DOHH2 (cell line): ENCODE data around the gene TXNL1.

Experiments
- H3F3A ChIP-seq: fragments of 200-600 bp; sonication (generic), shearing (Covaris generic); 2 replicates; pipeline ENCODE4 v1.6.0; 2016; ENCODE audit warnings: antibody characterized with exemption, mild to moderate bottlenecking; ENCODE audit not compliant: control insufficient read depth, insufficient read depth
- H3K27ac ChIP-seq: fragments of 200-600 bp; sonication (generic); 2 replicates; pipeline ENCODE4 v1.5.1; 2014; ENCODE audit warnings: low read depth, mild to moderate bottlenecking, low read length, moderate library complexity
- H3K27me3 ChIP-seq: fragments of 200-600 bp; sonication (generic); 2 replicates; pipeline ENCODE4 v1.6.1; 2014; ENCODE audit warnings: mild to moderate bottlenecking, low read length, mixed read lengths; ENCODE audit not compliant: control insufficient read depth
- H3K36me3 ChIP-seq: fragments of 200-600 bp; sonication (generic); 2 replicates; pipeline ENCODE4 v1.6.1; 2014; ENCODE audit warnings: mild to moderate bottlenecking, low read length, moderate library complexity, mixed read lengths; ENCODE audit not compliant: control insufficient read depth
- H3K4me1 ChIP-seq: fragments of 200-600 bp; sonication (generic); 2 replicates; pipeline ENCODE4 v1.6.1; 2014; ENCODE audit warnings: mild to moderate bottlenecking, low read length, mixed read lengths; ENCODE audit not compliant: control insufficient read depth
- H3K4me2 ChIP-seq: fragments of 200-600 bp; sonication (generic); 2 replicates; pipeline ENCODE4 v1.6.0; 2014; ENCODE audit warnings: mild to moderate bottlenecking, low read length, moderate library complexity
- H3K4me3 ChIP-seq: fragments of 200-600 bp; sonication (generic); 2 replicates; pipeline ENCODE4 v1.5.1; 2014; ENCODE audit warnings: mild to moderate bottlenecking, low read length, mixed read lengths
- H3K79me2 ChIP-seq: fragments of 200-600 bp; sonication (generic); 2 replicates; pipeline ENCODE4 v1.6.1; 2014; ENCODE audit warnings: mild to moderate bottlenecking, low read length, mixed read lengths; ENCODE audit not compliant: control insufficient read depth
- H3K9me2 ChIP-seq: fragments of 200-600 bp; sonication (generic); replicated peaks from 2 replicates; pipeline ENCODE4 v1.6.1; 2014; ENCODE audit warnings: mild to moderate bottlenecking, low read length, mixed read lengths; ENCODE audit not compliant: control insufficient read depth
- H3K9me3 ChIP-seq: fragments of 200-600 bp; sonication (generic); 2 replicates; pipeline ENCODE4 v1.6.1; 2014; ENCODE audit warnings: antibody characterized with exemption, low read length, mixed read lengths; ENCODE audit not compliant: control insufficient read depth, insufficient read depth
- H4K20me1 ChIP-seq: fragments of 200-600 bp; sonication (generic); 2 replicates; pipeline ENCODE4 v1.6.0; 2014; ENCODE audit warnings: low read depth, mild to moderate bottlenecking, antibody characterized with exemption, low read length, moderate library complexity; ENCODE audit not compliant: control insufficient read depth, insufficient read depth
- EZH2phosphoT487 ChIP-seq: fragments of 200-600 bp; sonication (generic); IDR thresholded peaks from 2 replicates; pipeline ENCODE4 v1.6.1; 2017; ENCODE audit warnings: borderline replicate concordance, mild to moderate bottlenecking, antibody characterized with exemption, low read length, moderate library complexity, mixed read lengths
- TF ChIP-seq, protein P1 (sequence below): fragments of 200-600 bp; sonication (generic); IDR thresholded peaks from one replicate; pipeline ENCODE4 v1.5.1; 2014; ENCODE audit warnings: antibody characterized with exemption, mild to moderate bottlenecking, low read depth, low read length; ENCODE audit not compliant: poor library complexity, severe bottlenecking

Gene TXNL1

DNA sequence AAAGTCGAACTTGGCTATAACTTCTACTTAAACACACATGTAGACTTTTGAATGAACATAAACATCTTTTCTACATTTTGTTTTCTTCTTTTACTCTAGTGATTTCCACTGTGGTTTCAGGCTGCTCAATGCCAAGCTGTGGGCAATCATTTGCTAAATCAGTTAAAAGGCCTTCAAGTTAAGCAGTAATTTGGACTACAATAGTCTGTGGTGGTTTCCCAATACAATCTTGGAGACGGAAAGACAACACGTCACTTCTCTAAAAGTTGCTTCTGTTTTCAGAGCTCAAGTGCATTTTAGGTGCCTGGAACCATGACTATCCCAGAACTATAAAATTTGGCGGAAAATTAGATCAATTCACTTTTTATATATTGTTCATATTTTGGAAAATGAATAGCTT is 69.4 kb downstream of the TXNL1 start:
- Histone ChIP-seq H3K4me1 (no peaks in the 10 kb centered on the region), H3F3A (no peaks in the 10 kb centered on the region), H3K9me2 (no peaks in the 10 kb centered on the region), H3K27me3 (no peaks in the 10 kb centered on the region), H3K4me2 (no peak overlapping the region), H3K4me3 (no peak overlapping the region), H3K36me3 (no peaks in the 10 kb centered on the region), H3K79me2 (no peaks in the 10 kb centered on the region), H3K9me3 (no peaks in the 10 kb centered on the region), H3K27ac (no peak overlapping the region), H4K20me1 (no peaks in the 10 kb centered on the region)
- no peak for TF ChIP-seq EZH2phosphoT487
- TF ChIP-seq, protein P1, sequence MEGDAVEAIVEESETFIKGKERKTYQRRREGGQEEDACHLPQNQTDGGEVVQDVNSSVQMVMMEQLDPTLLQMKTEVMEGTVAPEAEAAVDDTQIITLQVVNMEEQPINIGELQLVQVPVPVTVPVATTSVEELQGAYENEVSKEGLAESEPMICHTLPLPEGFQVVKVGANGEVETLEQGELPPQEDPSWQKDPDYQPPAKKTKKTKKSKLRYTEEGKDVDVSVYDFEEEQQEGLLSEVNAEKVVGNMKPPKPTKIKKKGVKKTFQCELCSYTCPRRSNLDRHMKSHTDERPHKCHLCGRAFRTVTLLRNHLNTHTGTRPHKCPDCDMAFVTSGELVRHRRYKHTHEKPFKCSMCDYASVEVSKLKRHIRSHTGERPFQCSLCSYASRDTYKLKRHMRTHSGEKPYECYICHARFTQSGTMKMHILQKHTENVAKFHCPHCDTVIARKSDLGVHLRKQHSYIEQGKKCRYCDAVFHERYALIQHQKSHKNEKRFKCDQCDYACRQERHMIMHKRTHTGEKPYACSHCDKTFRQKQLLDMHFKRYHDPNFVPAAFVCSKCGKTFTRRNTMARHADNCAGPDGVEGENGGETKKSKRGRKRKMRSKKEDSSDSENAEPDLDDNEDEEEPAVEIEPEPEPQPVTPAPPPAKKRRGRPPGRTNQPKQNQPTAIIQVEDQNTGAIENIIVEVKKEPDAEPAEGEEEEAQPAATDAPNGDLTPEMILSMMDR: no peak

DNA sequence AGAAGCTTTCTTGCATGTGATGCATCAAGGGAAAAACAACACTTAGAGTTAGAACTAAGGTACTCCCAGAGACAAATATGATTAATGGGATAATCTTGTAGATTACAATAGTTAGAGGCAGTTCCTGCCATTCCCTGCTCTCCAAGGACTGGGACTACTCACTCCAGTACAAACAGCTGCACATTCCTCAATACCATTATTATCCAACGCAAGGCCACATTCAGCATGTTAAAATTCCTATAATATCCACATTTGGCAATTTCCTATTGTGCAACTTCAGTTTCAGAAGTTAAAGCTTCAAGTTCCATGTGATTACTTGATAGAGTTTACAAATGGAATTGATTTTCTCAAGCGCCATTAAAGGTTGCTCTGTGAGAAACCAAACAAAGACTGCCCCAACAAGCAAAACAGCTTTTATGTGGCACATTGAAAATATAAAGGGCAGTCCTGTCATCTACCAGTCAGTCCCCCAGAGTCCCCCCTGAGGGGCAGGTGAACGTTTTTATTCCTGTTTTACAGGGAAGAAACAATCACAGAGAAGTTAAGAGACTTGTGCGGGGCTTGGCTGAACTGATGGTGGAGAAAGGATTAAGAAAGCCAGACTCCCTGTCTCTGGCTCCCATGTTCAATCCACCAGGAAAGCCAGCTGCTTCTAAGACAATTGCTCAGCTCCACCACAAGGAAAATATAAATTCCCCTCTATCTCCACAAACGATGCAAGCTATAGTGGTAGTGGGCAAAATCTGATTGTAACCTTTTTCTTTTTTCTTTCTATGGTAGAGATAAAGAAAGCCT is 72.6 kb downstream of the TXNL1 start:
- Histone ChIP-seq H3K27me3 (no peaks in the 10 kb centered on the region), H3K4me2 (no peak overlapping the region), H3K36me3 (no peaks in the 10 kb centered on the region), H3K9me2 (no peaks in the 10 kb centered on the region), H3K79me2 (no peaks in the 10 kb centered on the region), H3F3A (no peaks in the 10 kb centered on the region), H4K20me1 (no peaks in the 10 kb centered on the region), H3K27ac (no peak overlapping the region), H3K4me3 (no peak overlapping the region), H3K4me1 (no peaks in the 10 kb centered on the region), H3K9me3 (no peaks in the 10 kb centered on the region)
- TF ChIP-seq, protein P1: no peak
- no peak for TF ChIP-seq EZH2phosphoT487

DNA sequence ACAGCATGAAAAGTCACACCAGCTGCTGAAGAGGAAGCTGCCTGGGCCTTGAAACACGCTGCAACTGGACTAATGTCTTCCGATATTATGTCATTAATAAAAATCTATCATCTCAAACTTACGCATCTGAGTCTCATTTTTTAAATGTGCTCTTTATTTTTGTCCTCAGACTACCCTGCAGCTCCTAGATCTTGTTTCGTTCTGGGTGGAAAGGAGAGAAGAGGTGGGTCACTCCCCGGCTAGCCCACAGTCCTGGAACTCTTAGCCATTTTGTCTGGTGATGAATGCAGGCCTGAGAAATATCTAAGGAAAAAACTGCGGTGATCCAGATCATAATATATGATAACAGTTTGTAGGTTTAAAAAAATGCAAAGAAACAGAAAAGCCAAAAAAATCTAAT is 73.3 kb downstream of the TXNL1 start:
- TF ChIP-seq, protein P1: no peak
- TF ChIP-seq EZH2phosphoT487: no peak
- Histone ChIP-seq H3K36me3 (no peaks in the 10 kb centered on the region), H3K4me3 (no peak overlapping the region), H3F3A (no peaks in the 10 kb centered on the region), H3K4me1 (no peaks in the 10 kb centered on the region), H3K4me2 (no peak overlapping the region), H3K27ac (no peak overlapping the region), H4K20me1 (no peaks in the 10 kb centered on the region), H3K9me2 (no peaks in the 10 kb centered on the region), H3K79me2 (no peaks in the 10 kb centered on the region), H3K9me3 (no peaks in the 10 kb centered on the region), H3K27me3 (no peaks in the 10 kb centered on the region)
